GM18868 (cell line): ENCODE results near the gene FRMD3.
"Not testable (repeated sequence)": the region's sequence is repeated elsewhere in the genome, so short reads cannot be mapped to it uniquely, and the experiment has no call there.

Experiments
- ATAC-seq: cut with Tn5 transposase; IDR thresholded peaks from one replicate; pipeline ENCODE4 v1.9.1; 2021; ENCODE audit warnings: mild to moderate bottlenecking, moderate library complexity; ENCODE audit not compliant: unreplicated experiment

The FRMD3 gene

DNA sequence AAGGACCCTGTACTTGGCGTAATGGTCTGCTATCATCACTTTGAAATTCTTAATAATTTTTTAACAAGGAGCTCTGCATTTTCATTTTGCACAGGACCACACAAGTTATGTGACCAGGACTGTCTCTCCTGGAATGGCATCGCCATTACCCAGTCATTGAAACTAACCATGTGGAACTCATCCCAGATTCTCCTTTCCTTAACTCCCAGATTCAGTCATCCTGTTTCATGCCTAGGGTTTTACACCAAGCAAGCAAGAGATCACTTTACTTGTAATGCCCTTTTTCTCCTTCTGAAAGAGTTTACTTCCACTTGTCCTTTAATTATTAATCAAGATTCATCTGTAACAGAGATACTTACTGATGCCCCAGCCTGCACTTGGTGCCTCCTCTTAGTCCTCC is 12.0 kb downstream of the FRMD3 start:
- ATAC-seq = no peak

DNA sequence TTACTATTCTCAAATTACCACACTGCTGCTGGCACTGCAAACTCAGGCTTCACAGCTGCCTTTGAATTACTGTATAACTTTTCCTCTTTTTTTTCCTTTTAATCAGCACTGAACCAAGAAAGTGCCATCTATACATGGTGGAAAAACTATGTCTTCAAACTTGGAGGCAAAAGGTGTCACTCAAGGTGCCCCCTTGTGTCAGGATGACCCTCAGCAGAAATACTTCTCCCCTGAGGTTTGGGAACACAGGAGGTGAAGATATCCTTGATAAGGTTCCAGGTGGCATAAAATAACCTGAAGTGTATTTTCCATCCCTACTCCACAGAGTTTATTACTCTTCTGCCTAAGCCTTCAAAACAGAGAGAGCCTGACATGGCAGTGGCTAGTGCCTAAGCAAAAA is 14.5 kb downstream of the FRMD3 start:
- ATAC-seq = no peak

DNA sequence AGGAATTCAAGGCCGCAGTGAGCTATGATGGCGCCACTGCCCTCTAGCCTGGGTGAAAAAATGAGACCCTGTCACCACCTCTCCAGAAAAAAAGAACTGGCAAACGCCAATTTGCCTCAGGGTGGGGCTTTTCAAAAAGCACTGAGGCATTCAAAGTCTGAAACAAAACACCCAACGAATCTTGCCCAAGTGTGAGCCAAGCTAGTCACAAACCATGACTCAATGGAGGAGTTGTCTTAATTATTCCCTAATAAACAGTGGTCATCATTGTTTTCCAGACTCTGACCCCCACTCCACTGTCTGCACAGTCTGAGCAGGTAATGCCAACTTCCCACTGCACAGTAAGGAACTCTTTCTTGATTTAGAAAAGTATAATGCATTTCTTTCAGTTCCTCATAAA is 16.8 kb downstream of the FRMD3 start:
- no peak for ATAC-seq

DNA sequence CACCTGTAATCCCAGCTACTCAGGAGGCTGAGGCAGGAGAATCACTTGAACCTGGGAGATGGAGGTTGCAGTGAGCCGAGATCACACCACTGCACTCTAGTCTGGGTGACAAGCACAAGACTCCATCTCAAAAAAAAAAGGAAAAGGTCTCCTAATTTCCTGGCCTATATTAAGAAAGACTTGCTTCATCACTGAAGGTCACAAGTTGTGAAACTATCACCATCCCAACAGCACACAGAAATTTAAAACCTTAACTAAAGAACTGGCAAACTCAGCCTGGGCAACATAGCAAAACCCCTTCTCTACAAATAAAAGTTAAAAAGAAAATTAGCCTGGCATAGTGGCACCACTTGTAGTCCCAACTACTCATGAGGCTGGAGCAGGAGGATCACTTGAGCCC is 17.2 kb downstream of the FRMD3 start:
- ATAC-seq = no peak

DNA sequence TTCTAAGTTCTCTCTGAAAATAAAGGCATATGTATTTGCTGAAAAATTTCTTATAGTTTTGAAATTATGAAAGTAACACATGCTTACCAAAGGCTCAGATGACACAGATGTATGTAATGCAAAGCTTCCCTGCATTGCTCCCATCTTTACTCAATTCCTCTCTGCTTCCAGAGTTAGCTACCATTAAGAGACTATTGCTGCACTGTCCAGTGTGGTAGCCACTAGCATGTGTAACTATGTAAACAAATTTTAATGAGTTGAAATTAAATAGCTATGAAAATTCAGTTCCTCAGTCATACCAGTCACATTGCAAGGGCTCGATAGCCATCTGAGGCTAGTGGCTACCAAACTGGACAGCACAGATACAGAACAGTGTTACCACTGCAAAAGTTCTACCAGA is 17.9 kb downstream of the FRMD3 start:
- no peak for ATAC-seq

DNA sequence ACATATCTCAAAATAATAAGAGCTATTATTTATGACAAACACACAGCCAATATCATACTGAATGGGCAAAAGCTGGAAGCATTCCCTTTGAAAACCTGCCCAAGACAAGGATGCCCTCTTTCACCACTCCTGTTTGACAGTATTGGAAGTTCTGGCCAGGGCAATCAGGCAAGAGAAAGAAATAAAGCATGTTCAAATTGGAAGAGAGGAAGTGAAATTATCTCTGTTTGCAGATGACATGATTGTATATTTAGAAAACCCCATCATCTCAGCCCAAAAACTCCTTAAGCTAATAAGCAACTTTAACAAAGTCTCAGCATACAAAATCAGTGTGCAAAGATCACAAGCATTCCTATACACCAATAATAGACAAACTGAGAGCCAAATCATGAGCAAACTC is 20.2 kb downstream of the FRMD3 start:
- not testable (repeated sequence) for ATAC-seq

DNA sequence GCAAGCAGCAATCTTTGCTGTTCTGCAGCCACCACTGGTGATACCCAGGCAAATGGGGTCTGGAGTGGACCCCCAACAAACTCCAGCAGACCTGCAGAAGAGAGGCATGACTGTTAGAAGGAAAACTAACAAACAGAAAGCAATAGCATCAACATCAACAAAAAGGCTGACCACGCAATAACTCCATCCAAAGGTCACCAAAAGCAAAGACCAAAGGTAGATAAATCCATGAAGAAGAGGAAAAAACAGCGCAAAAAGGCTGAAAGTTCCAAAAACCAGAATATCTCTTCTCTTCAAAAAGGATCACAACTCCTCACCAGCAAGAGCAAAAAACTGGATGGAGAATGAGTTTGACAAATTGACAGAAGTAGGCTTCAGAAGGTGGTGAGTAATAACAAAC is 23.4 kb downstream of the FRMD3 start:
- no peak for ATAC-seq

DNA sequence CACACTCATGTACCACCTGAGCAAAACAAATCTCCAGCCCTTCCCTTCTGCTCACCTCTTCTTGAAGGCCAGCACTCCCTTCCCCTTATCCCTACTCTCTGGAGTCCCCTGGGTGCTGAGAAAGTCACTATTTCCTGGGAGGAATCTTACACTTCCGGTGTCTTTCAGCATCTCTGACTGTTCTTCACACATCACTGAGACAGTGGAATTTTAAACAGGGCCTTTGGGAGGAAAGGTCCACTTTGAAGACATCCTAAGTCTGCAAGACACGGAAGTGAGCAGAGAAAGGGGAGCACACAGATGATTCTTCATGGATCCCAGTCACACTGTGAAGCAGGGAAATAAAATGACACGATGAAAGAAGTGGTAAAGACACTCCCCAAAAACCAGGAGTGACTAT is 25.6 kb downstream of the FRMD3 start:
- ATAC-seq = no peak

DNA sequence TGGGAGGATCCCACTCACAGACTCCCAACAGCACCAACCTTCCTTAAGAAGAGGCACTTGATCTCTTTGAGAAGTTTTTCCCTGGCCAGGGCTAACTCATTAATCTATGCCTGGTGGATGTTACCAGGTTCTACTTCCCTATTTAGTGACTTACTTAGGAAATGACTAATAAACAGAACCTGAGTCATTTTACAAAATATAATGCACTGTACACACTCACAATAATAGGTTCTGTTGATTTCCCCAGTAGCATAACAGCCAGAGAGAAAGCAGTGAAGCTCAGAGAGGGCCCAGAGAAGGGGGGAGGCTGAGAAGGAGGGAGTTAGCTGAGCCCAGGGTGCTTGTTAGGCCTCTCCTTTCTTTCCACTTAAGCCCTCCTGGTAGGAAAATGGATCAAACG is 27.1 kb downstream of the FRMD3 start:
- peak; percentile 100 for ATAC-seq

DNA sequence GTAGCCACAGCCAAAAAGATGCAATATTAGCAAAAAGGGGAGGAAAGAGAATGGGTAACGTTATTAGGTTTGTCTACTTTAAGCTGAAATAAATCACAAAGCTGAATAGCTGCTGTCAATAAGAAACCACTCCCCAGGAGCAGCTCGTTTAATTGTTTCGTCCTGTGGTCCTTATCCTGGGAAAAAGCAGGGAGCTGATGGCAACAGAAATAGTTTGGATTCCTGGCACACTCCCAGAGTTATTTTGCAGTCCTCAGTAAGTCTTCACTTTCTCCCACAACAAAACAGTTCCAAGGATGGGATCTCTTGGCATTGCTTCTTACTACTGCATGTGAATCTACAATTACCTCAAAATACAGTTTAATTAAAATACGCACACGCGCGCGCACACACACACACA is 28.8 kb downstream of the FRMD3 start:
- no peak for ATAC-seq

DNA sequence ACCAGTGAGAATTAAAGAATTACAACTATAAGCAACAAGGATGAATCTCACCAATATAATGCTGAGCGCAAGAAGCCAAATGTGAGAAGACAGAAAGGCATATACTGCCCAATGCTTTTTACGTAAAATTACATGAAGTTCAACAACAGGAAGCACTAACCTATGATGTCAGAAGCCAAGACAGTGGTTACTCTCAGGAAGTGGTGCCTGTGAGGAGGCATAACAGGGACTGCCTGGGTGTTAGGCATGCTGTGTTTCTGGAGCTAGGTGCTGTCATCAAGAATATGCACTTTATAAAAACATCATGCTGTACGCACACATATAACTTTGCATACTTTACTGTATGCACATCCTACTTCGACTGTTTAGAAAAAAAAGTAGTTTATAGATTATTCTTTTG is 30.1 kb downstream of the FRMD3 start:
- no peak for ATAC-seq

DNA sequence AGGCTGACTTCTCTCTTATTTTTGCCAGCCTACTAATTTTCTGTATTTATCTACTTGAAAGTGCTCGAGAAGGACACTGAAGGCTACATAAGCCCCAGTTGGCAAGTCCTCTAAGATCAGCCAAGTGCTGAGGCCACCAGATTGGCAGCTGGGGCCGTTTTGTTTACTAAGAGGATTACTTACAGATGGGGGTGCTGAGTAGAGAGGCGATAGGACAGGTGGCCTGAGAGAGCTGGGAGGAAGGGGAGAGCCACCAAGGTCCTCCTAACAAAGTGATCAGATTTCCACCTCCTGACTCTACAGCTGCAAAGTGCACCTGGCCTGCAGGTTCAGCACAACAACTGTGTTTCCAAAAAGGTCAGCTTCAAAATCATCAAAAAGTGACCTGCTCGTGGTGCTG is 32.9 kb downstream of the FRMD3 start:
- no peak for ATAC-seq

DNA sequence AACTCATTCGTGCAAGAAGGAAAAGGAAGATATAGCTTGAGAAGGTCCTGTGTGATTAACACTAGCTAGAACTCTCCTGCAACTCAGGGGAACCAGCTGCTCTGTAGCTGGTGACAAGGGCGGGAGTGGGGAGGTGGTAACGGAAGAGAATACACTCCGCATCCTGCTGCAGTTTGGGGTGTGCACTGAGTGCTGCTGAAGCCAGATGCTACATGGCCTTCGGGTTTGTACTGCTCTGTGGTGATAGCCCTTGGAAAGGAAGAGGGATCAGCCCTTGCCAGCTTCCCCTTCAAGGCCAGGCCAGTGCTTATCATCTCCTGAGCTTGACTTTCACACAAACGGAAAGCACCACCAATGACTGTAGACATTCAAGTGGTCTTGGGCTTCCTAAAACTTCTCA is 34.3 kb downstream of the FRMD3 start:
- no peak for ATAC-seq

DNA sequence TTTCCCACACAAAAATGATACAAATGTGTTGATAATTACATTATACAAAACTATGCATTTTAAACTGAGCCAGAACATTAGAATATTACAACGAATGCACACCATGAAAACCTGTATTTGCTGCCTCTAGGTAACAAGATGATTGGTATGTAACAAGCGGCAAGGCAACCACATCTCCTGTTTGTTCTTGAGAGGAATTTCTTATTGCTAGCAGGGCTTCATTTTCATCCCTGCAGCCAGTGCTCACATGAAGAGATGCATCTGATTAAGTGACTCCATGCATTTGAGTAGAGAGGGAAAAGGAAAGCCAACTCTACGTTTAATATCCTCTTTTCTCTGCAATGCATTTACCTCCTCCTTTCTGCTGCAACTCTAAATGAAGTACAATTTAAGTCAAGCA is 36.6 kb downstream of the FRMD3 start:
- no peak for ATAC-seq

DNA sequence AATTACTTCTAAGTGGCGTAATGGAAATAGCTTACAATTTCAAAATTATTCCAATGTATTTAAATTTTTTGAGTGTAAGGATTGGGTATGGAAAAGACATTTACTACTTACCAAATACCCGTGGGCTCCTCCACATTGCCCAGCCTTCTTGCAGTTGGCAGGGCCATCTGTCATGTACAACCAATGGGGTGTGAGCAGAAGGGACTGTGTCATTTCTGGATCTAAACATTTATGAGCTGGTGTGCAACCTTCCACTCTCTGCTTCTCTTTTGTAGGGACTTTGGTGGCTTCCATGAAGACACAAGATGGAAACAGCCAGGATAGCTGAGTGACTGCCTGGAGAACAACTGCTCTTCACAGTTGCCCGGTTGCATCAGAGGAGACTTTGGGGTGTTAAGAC is 40.8 kb downstream of the FRMD3 start:
- ATAC-seq = no peak

DNA sequence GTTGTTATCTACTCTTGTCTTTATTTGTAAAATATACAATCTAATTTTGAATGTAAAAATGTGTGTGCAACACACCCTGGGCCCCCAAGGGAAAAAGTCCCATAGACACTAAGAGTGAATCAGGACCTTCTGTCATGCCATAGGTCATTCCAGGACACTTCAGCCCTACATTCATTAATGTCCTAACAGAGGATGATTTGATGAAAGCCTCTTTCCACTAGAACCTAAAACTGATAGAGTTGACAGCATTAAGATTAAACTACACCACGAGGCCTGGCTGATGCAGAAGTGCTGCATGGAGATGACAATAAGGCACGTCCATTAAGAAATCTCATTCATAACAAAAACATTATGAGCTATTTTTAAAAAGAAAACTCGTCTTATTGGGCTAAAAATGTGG is 46.2 kb downstream of the FRMD3 start:
- no peak for ATAC-seq

DNA sequence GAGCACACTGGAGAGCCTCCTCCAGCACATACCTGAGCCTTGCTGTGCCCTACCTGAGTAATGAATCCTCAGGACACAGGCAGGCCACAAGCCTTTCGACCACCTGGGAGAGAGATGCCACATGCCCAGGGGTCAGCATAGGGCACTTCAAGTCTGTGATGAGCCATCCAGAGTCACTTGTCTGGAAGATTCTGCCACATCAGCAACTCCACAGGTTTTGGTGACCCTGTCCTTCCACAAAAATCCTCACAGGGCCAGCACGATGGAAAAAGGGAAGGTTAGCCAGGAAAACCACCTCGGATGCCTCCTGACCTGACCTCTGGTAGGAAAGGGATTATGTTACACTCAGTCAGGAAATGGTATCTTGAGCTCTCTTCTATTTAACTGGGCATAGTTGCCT is 46.8 kb downstream of the FRMD3 start:
- no peak for ATAC-seq

DNA sequence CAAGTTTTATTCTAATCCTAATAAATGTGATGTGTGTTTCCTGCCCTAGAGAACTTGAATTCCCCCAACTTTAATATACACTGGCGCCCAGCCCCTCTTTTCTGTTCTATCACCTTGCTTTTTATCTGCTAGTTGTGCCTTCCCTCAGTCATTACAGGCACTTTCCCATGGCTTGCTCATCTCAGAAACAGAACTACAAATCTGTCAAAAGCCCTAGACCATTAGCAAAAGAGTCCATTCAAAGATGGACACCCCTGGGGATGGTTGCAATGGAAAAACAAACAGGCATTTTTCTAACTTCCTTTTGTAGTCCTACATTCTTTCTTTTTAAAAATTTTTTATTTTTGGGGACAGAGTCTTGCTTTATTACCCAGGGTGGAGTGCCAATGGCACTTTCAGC is 48.2 kb downstream of the FRMD3 start:
- peak; percentile 66 for ATAC-seq

DNA sequence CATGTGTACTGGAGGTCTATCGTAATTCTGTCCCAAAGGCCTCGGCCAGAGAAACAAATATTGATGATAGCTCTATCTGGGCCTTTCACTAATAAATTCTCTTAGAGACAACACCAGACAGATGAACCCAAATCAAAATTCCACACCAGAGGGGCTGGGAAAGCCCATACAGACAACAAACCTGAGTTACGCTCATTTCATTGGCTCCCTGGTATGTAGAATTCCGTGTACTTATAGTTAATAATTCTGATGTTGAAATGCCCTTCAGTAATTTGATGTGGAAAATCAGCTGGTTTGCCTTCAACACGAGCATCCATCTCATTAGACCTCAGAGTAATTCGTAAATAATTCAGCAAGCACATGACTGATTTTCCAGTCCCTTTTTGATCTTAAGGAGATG is 53.2 kb downstream of the FRMD3 start:
- no peak for ATAC-seq

DNA sequence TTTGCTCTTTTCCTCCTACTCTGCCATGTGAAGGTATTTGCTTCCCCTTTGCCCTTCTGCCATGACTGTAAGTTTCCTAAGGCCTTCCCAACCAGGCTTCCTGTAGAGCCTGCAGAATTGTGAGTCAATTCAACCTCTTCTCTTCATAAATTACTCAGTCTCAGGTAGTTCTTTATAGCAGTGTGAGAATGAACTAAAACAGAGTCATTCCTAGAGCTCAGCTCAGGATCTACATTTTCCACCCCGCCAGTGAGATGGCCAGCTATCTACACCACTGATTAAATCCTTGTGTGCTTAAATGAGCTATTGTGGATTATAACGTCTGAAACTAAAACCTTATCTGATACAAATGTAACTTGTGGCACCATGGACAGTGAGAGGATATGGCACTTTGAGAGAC is 55.0 kb downstream of the FRMD3 start:
- no peak for ATAC-seq

DNA sequence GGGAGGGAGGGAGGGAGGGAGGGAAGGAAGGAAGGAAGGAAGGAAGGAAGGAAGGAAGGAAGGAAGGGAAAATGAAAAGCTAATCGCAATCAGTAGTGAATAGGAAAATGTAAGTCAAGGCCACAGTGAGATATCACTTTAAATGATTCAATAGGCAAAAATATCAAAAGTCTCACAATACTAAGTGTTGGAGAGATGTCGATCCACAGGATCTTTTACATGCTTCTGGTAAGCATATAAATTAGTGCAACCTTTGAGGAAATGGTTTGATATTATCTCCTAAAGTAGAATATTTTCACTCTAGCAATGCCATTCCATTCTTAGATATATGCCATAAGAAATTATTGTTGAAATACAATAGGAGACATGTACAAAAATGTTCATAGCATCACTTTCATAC is 58.4 kb downstream of the FRMD3 start:
- no peak for ATAC-seq

DNA sequence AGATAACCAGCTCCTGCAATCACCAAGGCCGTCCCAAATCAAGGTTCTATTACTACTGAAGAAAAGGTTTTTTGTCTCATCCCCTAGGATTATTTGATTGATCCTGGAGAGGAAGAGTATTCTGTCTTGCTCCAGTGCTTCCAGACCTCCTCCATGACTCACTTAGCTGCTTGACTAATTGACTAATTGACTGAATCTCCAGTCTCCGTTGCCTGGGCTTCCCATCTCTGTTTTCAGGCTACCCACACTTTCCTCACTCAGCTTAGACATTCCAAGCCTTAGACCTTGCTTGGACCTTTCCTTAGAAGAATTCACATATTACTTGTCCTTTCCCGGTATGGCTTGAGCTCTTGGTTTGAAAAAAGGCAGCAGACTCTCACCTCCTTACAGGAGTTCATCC is 60.6 kb downstream of the FRMD3 start:
- no peak for ATAC-seq

DNA sequence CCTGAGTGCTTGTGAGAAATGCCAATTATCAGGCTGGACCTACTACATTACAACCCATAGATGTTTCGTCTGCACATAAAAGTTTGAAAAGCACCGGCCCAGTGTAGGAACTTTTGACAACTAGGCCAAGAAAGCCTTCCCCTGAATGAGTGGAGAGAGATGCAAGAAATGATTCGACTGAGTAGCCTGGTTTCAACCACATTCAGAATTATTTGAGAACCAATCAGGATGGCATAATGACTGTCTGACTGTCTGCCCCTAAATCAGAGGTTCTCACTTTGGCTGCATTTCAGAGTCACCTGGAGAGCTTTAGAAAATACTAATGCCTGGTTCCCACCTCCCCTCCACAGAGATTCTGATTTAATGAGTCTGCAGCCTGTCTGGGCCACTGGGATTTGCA is 61.1 kb downstream of the FRMD3 start:
- no peak for ATAC-seq

DNA sequence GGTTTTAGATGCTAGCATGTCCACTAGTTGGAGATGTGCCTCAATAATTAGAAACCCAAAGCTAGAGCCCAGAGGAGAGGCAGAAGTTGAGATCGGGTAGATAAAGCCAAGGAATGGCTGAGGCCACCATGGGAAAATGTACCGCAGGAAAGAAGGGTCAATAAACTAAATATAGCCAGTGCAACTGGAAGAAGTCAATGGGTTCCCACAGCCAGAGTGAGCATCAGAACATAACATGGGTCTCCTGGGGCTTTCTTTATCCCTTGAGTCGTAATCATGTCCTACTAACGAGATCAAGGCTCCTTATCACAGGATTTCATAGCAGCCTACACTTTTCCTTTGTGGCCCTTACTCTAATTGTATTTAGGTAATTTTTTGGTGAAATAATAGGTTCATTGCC is 61.7 kb downstream of the FRMD3 start:
- no peak for ATAC-seq
